Progenitor cell of endocrine pancreas (in vitro differentiated cells): Measurements from ENCODE around the gene EXOC2. TPM values are rescaled to one million over a fixed set of nuclear protein-coding genes. Genes with fewer than 3 reads are reported as not detected.

ENCODE experiments used
- DNase-seq: peaks from one replicate; pipeline ENCODE4 v3.0.0; 2021; ENCODE audit warnings: low spot score; ENCODE audit not compliant: unreplicated experiment
- H3K27ac Mint-ChIP-seq: 2 replicates; pipeline ENCODE4 v1.8.0; 2021; ENCODE audit warnings: mild to moderate bottlenecking, moderate library complexity, mixed read lengths
- H3K27me3 Mint-ChIP-seq: 2 replicates; pipeline ENCODE4 v1.8.0; 2021; ENCODE audit warnings: mixed read lengths
- H3K36me3 Mint-ChIP-seq: 2 replicates; pipeline ENCODE4 v1.8.0; 2022; ENCODE audit warnings: mixed read lengths; ENCODE audit not compliant: insufficient read depth
- H3K4me1 Mint-ChIP-seq: 2 replicates; pipeline ENCODE4 v1.8.0; 2021; ENCODE audit warnings: low read depth, mixed read lengths
- H3K4me3 Mint-ChIP-seq: 2 replicates; pipeline ENCODE4 v1.8.0; 2021; ENCODE audit warnings: low read depth, mild to moderate bottlenecking, moderate library complexity, mixed read lengths
- H3K9me3 Mint-ChIP-seq: 2 replicates; pipeline ENCODE4 v1.8.0; 2021; ENCODE audit warnings: low read depth, mixed read lengths
- total RNA-seq: library from RNA; stranded (reverse); gene quantifications from 2 replicates; pipeline ENCODE4 v1.2.1, GENCODE V29; 2021
- TF ChIP-seq, protein P1 (sequence below): fragments of 200-600 bp; sonication (generic); IDR thresholded peaks from one replicate; pipeline ENCODE4 v1.5.0; 2021; ENCODE audit warnings: antibody characterized with exemption, mild to moderate bottlenecking; ENCODE audit not compliant: unreplicated experiment

EXOC2 gene
- total RNA-seq, 1 donor from 2014 or later, result 24.4 TPM

DNA sequence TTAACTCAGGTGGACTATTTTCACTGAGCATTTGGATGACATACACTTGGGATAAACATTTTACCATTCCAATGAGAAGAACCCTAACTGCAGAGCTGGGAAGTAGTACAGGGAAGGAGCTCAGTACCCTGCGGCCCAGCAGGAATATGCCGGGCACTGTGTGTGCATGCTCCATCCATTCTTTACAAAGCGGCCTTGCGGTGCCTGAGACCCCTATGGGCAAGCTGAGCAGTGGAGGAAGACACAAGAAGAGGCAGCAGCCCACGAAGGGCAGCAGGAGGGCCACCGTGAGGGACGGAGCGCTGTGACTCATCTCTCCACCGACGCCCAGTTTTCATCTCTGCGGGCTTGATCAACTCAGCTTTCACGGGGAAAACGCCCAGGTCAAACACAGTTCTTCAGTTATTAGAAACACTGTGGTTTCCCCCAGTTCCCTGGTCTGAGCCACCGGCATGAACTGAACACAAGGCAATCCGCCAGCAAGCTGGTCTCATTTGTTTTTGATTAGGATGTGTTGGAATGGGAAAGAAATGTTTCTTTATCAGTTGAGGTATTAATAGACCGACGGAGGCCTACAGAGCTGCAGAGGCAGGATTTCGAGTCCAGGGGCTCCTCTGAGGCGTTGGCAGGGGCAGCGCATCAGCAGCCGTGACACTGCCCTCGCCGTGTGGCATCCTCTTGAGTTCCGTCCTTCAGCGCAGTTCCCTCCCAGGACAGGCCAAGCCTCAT is 256.5 kb downstream of the EXOC2 start:
- TF ChIP-seq, protein P1, sequence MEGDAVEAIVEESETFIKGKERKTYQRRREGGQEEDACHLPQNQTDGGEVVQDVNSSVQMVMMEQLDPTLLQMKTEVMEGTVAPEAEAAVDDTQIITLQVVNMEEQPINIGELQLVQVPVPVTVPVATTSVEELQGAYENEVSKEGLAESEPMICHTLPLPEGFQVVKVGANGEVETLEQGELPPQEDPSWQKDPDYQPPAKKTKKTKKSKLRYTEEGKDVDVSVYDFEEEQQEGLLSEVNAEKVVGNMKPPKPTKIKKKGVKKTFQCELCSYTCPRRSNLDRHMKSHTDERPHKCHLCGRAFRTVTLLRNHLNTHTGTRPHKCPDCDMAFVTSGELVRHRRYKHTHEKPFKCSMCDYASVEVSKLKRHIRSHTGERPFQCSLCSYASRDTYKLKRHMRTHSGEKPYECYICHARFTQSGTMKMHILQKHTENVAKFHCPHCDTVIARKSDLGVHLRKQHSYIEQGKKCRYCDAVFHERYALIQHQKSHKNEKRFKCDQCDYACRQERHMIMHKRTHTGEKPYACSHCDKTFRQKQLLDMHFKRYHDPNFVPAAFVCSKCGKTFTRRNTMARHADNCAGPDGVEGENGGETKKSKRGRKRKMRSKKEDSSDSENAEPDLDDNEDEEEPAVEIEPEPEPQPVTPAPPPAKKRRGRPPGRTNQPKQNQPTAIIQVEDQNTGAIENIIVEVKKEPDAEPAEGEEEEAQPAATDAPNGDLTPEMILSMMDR, result no peak
- no peak for DNase-seq
- no peaks in the 10 kb centered on the region for H3K36me3 Mint-ChIP-seq
- H3K27ac Mint-ChIP-seq, result no peak overlapping the region
- H3K4me1 Mint-ChIP-seq, result no peaks in the 10 kb centered on the region
- no peak overlapping the region for H3K4me3 Mint-ChIP-seq
- H3K9me3 Mint-ChIP-seq, result no peaks in the 10 kb centered on the region
- peaks cover 25% of the 10 kb centered on the region for H3K27me3 Mint-ChIP-seq

DNA sequence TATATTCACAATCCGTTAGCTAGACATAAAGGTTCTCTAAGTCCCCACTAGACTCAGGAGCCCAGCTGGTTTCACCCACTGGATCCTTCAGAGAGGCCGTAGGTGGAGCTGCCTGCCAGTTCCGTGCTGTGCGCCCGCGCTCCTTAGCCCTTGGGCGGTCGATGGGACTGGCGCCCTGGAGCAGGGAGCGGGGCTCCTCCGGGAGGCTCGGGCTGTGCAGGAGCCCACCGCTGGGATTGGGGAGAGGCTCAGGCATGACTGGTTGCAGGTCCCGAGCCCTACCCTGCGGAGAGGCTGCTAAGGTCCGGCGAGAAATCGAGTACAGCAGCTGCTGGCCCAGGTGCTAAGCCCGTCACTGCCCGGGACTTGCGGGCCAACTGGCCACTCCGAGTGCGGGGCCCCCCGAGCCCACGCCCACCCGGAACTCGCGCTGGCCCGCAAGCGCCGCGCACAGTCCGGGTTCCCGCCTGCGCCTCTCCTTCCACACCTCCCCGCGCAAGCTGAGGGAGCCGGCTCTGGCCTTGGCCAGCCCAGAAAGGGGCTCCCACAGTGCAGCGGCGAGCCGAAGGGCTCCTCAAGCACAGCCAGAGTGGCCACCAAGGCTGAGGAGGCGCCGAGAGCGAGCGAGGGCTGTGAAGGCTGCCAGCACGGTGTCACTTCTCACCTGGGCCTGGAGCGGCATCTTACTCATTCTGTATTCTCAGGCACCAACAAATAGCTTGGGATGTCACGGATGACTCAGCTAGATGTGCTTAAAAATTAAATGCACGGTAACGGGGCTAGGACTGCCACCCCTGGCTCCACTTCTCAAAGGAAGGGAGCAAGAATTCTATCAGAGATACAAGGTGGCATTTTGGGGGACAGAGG is 257.3 kb downstream of the EXOC2 start:
- Mint-ChIP-seq H3K27me3 (peaks cover 26% of the 10 kb centered on the region), H3K4me3 (no peak overlapping the region), H3K27ac (no peak overlapping the region), H3K4me1 (no peaks in the 10 kb centered on the region), H3K9me3 (no peaks in the 10 kb centered on the region), H3K36me3 (no peaks in the 10 kb centered on the region)
- TF ChIP-seq, protein P1, result no peak
- no peak for DNase-seq

Other genes starting within 250 kb of the EXOC2 start
- gene HUS1B, start 36.0 kb downstream of the EXOC2 start, total RNA-seq, result 0.67 and 1.3 TPM in 2 replicates